K562 (cell line): ENCODE results near the gene PHF3. TPM values are rescaled to one million over a fixed set of nuclear protein-coding genes. Genes with fewer than 3 reads are reported as not detected.

Experiments
- ATF7 ChIP-seq: fragments of 450-650 bp; IDR thresholded peaks from 2 replicates; pipeline ENCODE4 v1.7.1; 2014; ENCODE audit warnings: mild to moderate bottlenecking, moderate library complexity
- BRCA1 ChIP-seq, 2 experiments: fragments of 450-650 bp in 1 of 2; sonication (generic) in 1 of 2; formaldehyde crosslinking in 1 of 2; IDR thresholded peaks; 2 replicates each; pipeline versions ENCODE4 v1.5.0 to v1.6.1; 2017 to 2020; ENCODE audit warnings: mild to moderate bottlenecking in 1 of 2, missing genetic modification reagents in 1 of 2
- ELF1 ChIP-seq: fragments of 200-800 bp; sonication (Bioruptor generic); IDR thresholded peaks from 2 replicates; pipeline ENCODE4 v1.6.1; 2016; ENCODE audit warnings: missing genetic modification characterization, missing compliant biosample characterization
- ETS2 ChIP-seq: IDR thresholded peaks from 2 replicates; pipeline ENCODE4 v1.6.1; 2016; ENCODE audit warnings: borderline replicate concordance, missing genetic modification characterization, mild to moderate bottlenecking, moderate library complexity, missing compliant biosample characterization; ENCODE audit not compliant: poor library complexity, severe bottlenecking
- MIER1 ChIP-seq: fragments of 450-650 bp; IDR thresholded peaks from 2 replicates; pipeline ENCODE4 v1.6.1; 2016; ENCODE audit warnings: antibody characterized with exemption, mild to moderate bottlenecking, low read depth
- NFRKB ChIP-seq: fragments of 450-650 bp; IDR thresholded peaks from 2 replicates; pipeline ENCODE4 v1.6.1; 2016; ENCODE audit warnings: low read depth
- PBX2 ChIP-seq, 2 experiments: IDR thresholded peaks in 1 of 2; conservative IDR thresholded peaks in 1 of 2; 2 replicates each; pipeline ENCODE4 v1.6.1; 2016; ENCODE audit warnings: low read depth in 2 of 2, mild to moderate bottlenecking in 1 of 2, missing compliant biosample characterization in 1 of 2, missing genetic modification characterization in 1 of 2, moderate library complexity in 1 of 2
- PCBP1 ChIP-seq: fragments of 200-400 bp; formaldehyde crosslinking; IDR thresholded peaks from 2 replicates; pipeline ENCODE4 v1.6.1; 2018; ENCODE audit warnings: mild to moderate bottlenecking, low read depth, low read length; ENCODE audit not compliant: poor library complexity, severe bottlenecking
- RBM39 ChIP-seq: fragments of 200-400 bp; formaldehyde crosslinking; optimal IDR thresholded peaks from 2 replicates; pipeline ENCODE3; 2018; ENCODE audit warnings: low read depth, low read length
- SAFB ChIP-seq: fragments of 200-400 bp; formaldehyde crosslinking; IDR thresholded peaks from 2 replicates; pipeline ENCODE4 v1.6.1; 2017; ENCODE audit warnings: low read depth, low read length, borderline replicate concordance
- SREBF1 ChIP-seq: fragments of 150-350 bp; IDR thresholded peaks from 2 replicates; pipeline ENCODE4 v1.6.1; 2014; ENCODE audit warnings: antibody characterized with exemption, low read depth, low read length, borderline replicate concordance
- SRF ChIP-seq, 2 experiments: fragments of 250-450, 450-650 bp in 1 of 2; sonication (Bioruptor Pico) in 1 of 2; sonication (generic) in 1 of 2; formaldehyde crosslinking; IDR thresholded peaks; 2 replicates each; pipeline versions ENCODE4 v1.5.0 to v1.5.1; 2020 to 2022; ENCODE audit warnings: mild to moderate bottlenecking in 1 of 2, missing genetic modification reagents in 1 of 2
- STAT5A ChIP-seq: IDR thresholded peaks from 2 replicates; pipeline ENCODE4 v1.6.1; 2012; ENCODE audit warnings: low read length, inconsistent platforms, borderline replicate concordance
- ZBED1 ChIP-seq: IDR thresholded peaks from 2 replicates; pipeline ENCODE4 v1.6.1; 2014
- ZNF263 ChIP-seq: sonication (generic); formaldehyde crosslinking; IDR thresholded peaks from 2 replicates; pipeline ENCODE4 v1.8.0; 2022; ENCODE audit warnings: mild to moderate bottlenecking, missing genetic modification reagents, borderline replicate concordance
- ZNF316 ChIP-seq: fragments of 450-650 bp; IDR thresholded peaks from 2 replicates; pipeline ENCODE4 v1.6.1; 2016
- ZNF518B ChIP-seq: fragments of 250-450 bp; sonication (Bioruptor Pico); IDR thresholded peaks from 2 replicates; pipeline ENCODE4 v1.5.0; 2021; ENCODE audit warnings: mild to moderate bottlenecking, moderate library complexity
- polyA plus RNA-seq, 8 experiments: library from polyadenylated mRNA; depleted of rRNA in 4 of 8; stranded (reverse) in 5 of 8; unstranded in 3 of 8; fragments of >200 nt; fragmentation: Nextera tagmentation in 2 of 8; fragmentation: Illumina TruSeq in 1 of 8; extraction: Ambion mirVana in 2 of 8; extraction: Trizol in 1 of 8; gene quantifications; 2 replicates each; pipeline versions ENCODE4 v1.2.1 to v1.2.3, GENCODE V29; 2011 to 2014; ENCODE audit warnings: inconsistent platforms in 1 of 8, missing spikeins in 1 of 8
- total RNA-seq, 7 experiments: library from RNA; depleted of rRNA in 6 of 7; stranded (reverse); fragments of >200 nt in 6 of 7; fragmentation: Illumina TruSeq in 2 of 7; extraction: Trizol in 2 of 7; gene quantifications; 2 replicates each; pipeline versions ENCODE4 v1.2.1 to v1.2.3, GENCODE V29; 2011 to 2021; ENCODE audit warnings: low replicate concordance in 1 of 7
- TF ChIP-seq, protein P1 (sequence below): fragments of 450-650 bp; IDR thresholded peaks from one replicate; pipeline ENCODE4 v1.6.1; 2018; ENCODE audit warnings: mild to moderate bottlenecking, moderate library complexity; ENCODE audit not compliant: partially characterized antibody
- TF ChIP-seq, protein P2 (sequence below): sonication (generic); formaldehyde crosslinking; IDR thresholded peaks from 2 replicates; pipeline ENCODE4 v1.8.0; 2022; ENCODE audit warnings: missing genetic modification reagents, mild to moderate bottlenecking, moderate library complexity, borderline replicate concordance

PHF3 gene
- total and polyA plus RNA-seq, 9 of the 15 experiments (the other 6 are each of a cell fraction or from before 2014, with no cell fraction given) = 8.1 to 51.2 (median 30.9) TPM

DNA sequence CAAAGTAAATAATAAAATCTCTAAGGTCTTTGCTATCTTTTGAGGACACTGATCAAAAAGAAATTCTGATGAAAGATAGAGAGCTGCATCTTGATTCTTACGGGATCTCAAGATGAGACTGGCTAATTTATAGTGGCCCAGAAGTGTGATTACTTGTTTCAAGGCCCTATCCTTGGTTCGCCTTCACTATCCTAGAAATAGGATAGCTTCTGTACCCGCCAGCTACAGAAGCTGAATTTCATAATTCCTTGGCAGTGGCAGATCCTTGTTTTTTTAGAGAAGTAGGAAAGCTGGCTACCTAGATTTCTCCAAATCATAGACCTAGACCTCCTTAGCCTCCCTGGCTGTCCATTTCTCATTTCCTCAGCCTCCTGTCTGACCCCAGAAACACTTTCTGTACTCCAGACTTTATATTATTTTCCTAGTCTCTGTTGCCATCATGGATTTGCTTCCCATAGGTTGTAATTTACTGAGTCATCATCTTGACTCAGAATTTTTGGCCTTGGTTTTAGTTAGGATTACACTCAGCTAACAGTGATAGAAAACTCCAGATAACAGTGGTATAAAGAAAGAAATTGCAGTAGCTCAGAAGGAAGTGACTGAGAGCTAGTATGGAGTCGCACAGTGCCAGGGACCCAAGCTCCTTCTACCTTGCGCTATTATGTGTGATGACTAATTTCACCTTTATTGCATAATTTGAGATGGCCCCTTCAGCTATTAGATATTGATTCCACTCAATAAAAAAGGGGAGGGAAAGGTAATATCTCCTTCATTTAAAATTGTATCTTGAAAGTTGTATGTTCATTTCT is 27.7 kb downstream of the PHF3 start (continued):
- TF ChIP-seq, protein P1, sequence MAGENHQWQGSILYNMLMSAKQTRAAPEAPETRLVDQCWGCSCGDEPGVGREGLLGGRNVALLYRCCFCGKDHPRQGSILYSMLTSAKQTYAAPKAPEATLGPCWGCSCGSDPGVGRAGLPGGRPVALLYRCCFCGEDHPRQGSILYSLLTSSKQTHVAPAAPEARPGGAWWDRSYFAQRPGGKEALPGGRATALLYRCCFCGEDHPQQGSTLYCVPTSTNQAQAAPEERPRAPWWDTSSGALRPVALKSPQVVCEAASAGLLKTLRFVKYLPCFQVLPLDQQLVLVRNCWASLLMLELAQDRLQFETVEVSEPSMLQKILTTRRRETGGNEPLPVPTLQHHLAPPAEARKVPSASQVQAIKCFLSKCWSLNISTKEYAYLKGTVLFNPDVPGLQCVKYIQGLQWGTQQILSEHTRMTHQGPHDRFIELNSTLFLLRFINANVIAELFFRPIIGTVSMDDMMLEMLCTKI = no peak
- TF ChIP-seq ATF7 (no peak), ZNF263 (CRISPR knock-in tag) (no peak), BRCA1 (IDR thresholded peaks at IDR 0.05) (no peak), BRCA1 (CRISPR knock-in tag; IDR thresholded peaks at IDR 0.05) (no peak), ETS2 (tag) (no peak), ZNF316 (peak; percentile 95), ZNF518B (CRISPR knock-in tag) (no peak), ELF1 (tag) (no peak), SAFB (no peak), MIER1 (no peak), PBX2 (CRISPR knock-in tag; IDR thresholded peaks at IDR 0.05; ENCODE audit: low read depth) (no peak), PBX2 (tag; conservative IDR thresholded peaks at IDR 0.05; ENCODE audit: low read depth) (no peak), NFRKB (no peak), RBM39 (no peak), SRF (CRISPR knock-in tag; IDR thresholded peaks at IDR 0.05) (no peak), ZBED1 (no peak), STAT5A (no peak), PCBP1 (no peak), SREBF1 (no peak)
- TF ChIP-seq, protein P2, sequence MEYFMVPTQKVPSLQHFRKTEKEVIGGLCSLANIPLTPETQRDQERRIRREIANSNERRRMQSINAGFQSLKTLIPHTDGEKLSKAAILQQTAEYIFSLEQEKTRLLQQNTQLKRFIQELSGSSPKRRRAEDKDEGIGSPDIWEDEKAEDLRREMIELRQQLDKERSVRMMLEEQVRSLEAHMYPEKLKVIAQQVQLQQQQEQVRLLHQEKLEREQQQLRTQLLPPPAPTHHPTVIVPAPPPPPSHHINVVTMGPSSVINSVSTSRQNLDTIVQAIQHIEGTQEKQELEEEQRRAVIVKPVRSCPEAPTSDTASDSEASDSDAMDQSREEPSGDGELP (CRISPR knock-in tag) = no peak
